NCI-H2171 (cell line): ENCODE results near the gene BRINP1.

Source experiments
- DNase-seq: peaks from one replicate; lab custom pipeline; 2025; lab: John Stamatoyannopoulos, UW

The BRINP1 gene

DNA sequence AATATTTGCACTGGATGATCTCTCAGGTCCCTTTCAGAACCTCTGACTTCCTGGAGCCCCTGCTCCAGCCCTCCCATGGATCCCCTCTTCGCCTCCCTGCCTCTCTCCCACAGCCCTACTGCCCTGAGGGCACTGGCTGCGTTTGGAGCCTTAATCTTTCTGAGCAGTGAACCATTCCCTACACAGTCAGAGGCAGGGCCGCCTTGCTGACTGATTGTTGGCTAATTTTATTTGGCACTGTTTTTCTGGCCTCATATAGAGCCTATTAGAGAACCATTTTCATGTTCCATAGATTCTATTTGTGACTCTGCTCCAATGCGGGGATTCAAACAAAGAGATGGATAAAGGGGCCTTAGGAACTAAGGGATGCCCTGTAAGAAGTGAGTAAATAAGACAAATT lies 91.1 kb downstream of the BRINP1 start:
- DNase-seq: no peak

DNA sequence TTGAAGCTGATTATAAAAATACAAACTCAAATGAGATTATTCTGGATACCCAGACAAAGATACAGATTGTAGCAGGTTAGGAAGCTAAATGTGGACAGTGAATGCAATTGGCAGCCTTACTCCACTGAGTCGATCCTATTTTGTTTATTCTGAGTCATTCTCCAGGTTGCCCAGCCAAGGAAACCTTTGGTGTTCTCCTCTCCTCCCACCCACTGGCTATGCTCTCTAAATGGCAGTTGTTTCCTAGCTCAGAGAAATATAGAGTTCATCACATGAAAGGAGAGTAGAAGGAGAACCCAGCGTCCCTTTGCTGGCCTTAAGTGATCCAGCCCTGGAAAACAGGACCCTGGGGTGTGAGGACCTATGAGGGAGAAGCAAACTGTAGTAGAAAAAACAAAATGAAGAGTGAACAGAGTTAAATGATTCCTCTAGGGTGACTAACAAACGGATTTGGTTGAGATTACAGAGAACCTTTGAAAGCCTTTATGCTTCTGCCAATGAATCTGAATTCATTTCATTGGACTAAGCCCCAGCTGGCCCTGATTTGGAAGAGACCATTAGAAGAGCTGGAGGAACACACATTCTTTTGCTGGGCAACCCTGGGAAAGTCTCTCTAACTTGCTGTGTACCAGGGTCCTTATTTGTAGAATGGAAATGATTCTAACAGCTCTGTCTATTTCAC lies 95.1 kb downstream of the BRINP1 start:
- no peak for DNase-seq

DNA sequence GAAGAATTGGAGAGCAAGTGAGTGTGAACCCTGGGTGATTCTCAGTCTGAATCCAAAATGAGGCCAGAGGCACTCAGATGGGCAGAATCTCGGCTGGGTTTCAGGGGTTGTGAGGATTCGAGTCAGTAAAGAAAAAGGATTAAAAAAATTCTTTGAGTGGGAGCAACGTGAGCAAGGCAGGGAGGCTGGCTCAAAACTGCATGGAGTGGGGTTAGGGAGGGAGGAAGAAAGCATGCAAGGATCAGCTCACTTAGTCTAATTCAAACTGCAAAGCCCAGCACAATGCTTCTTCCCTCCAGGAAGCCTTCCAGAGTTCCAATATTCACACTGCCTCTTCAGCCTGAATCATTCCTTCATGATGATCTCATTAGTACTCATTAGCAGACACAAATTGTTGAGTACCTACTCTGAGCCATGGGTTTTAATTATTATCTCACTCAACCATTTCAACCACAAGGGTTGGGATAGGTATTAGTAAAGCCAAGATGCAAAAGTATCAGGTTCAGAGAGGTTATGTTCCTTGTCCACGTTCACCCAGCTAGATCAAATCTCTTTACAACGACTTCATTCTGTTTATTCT lies 95.8 kb downstream of the BRINP1 start:
- no peak for DNase-seq

DNA sequence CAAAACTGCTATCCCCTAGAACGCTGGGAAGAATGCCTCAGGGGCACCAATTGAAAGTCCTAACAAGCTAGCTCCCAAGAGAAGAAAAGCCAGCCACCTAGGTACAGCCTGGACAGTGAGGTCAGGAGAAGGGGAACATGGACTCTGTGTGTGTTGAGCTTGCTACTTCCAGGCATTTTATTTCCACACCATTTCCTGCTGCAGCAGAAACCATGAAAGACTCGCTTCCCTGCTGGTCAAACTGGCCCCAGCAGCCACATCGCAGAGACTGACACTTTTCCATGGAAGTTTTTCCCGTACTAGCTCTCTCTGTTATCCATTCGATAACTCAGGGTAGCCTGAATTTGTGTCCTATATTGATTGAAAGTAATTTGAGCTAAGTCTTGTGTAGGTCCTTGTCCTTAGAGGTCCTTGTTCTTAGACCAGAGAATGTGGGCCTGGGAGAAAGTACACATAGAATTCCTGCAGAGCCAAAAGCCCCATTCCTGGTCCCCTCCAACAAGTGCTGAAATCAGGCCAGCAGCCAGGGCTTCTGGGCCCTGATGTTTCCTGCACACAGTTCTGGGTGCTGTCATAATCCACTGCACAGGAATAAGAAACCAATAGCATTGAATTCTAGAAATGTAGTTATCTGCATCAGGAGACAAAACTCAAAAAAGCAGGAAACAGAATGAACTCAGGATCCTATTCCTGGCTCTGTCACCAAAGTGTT lies 96.6 kb downstream of the BRINP1 start:
- DNase-seq: no peak

DNA sequence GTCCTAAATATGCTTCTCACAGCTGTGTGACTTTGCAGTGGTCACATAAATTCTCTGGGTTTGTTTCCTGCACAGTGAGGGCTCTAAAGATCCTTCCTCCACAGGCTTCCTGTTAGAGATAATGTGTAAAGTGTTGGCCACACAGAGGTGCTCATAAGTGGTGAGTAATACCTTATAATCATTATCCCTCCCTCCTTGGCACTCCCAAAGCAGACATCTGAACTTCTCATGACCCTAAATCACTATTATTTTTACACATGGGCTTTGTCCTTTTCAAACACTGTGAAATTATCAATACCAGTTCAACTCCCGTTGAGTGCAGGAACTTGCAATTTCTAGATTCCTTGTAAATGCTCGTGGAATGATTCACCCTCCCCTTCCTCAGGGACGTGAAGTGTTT lies 100.2 kb downstream of the BRINP1 start:
- no peak for DNase-seq

DNA sequence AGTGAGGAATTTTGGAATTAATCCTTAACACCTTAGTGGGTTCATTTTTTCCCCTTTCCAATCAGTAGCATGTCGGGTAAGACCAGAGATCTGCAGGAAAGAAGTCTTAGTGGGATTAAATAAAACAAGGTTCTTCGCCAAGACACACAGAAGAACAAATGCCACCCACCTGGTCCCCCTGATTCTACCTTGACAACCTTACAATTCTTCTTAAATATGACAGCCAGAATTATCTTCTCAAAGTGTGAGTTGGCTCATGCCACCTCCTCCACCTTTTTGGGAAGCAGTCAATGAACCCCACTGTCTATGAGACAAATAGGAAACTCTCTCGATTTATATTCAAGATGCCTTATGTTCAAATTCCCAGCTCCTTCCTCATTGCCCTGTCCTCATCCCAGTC lies 105.1 kb downstream of the BRINP1 start:
- no peak for DNase-seq

DNA sequence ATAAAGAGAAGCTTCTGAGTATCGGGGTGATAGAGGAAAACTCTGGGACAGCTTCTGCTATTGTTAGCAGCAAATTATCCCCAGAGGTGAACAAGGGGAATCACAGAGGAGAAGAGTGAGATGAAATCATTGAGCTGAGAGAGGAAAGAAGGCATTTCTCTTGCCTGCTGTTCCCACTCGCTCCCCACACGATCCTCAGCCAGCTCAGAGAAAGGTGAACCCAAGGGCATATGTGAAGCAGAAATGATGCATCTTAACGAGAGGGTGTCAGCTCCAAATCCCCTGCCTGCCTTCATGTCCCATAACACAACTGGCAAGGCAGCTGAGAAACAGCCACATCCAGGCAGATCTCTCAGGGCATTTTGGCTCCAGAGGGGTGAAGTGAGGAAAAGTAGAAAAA lies 111.6 kb downstream of the BRINP1 start:
- peak; percentile 10 for DNase-seq

DNA sequence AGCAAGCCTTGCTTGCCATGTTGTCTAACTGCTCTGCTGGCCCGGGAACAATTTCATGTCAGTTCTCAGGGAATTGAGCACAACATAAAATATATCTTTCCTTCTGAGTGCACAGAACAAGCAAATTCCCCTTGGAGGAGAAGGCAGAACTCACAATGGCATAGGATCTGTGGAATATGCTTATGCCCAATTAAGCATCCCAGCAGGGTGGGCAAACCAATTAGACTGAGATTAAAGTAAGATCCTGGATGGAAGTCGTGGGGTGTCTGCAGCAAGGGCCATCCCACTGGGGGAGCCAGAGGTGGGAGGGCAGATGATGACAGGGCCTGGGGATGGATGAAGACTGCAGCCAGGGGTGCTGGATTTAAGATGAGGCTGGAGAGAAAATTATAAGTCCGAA lies 114.1 kb downstream of the BRINP1 start:
- DNase-seq: no peak

DNA sequence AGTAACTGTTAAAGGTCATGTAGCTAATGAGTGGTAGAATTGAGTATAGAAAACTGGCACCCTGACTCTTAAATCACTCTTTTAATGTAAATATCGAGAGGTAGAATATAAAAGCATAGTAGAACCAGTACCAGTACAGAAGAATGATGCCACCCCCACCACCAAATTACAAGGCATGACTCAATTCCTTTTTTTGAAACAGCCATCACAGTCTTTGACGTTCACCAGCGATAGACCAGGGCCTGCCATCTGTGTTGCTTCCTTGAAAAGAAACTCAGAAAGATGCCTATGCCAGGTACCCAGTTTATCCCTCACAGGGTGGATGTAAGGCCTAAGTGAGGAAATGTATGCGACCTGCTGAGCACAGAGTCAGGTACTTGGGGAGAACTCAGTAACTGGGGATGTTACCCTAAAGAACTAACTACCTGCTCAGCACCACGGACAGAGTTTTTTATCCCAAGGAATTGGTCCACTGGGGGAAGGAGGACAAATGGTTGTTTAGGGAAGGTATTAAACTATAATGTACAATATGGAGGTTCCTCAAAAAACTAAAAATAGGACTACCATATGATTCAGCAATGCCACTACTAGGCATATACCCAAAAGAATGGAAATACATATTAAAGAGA lies 116.5 kb downstream of the BRINP1 start:
- no peak for DNase-seq

DNA sequence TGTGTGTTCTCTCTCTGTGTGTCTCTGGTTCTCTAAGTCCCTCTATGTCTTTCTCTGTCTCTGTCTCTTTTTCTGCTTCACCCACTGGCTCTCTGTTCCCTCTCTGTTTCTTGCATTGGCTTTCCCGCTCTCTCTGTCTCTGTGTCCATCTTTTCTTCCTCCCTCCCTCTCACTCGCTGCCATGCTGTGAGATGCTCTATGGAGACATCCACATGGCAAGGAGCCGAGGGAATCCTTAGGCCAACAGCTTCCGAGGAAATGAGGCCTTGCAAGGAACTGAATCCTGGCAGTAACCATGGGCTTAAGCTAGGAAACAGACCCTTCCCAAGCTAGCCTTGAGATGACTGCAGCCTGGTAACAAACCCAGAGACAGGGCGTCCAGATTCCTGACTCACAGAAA lies 117.3 kb downstream of the BRINP1 start:
- DNase-seq: no peak

DNA sequence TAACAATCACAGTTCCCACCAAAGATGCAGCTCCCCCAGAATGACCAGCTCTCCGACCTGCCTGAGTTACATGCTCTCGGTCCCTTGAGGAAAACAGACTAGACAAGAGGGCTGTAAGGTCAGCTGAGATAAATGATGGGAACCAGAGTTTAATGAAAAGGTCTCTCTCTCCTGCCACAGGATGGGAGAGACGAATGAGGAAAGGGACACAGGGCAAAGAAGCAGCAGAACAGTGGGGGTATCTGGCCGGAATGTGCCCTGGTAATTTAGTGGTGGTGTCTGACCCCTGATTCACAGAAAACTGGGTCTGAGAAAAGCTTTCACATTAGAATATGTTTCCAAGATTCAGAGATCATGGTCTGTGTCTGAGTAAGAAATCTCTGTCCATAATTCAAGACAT lies 118.5 kb downstream of the BRINP1 start:
- no peak for DNase-seq

DNA sequence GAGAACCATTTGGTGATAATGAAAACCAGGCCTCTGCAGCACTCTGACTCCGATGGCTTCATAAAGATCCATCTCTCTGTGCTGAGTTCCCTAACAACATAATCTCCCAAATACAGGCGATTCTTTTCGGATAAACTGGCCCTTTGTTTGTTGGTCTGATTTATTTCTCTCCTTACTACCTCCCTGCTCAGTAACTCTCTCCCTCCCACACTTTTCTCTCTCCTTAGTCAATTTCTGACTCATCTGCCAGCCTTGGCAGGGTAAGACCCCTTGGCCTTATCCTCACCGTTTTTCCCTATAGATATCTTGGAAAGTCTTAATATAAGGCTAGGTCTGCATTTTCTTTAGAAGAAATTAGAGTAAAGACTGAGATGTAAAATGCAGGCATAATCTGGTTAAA lies 128.7 kb downstream of the BRINP1 start:
- DNase-seq: no peak

DNA sequence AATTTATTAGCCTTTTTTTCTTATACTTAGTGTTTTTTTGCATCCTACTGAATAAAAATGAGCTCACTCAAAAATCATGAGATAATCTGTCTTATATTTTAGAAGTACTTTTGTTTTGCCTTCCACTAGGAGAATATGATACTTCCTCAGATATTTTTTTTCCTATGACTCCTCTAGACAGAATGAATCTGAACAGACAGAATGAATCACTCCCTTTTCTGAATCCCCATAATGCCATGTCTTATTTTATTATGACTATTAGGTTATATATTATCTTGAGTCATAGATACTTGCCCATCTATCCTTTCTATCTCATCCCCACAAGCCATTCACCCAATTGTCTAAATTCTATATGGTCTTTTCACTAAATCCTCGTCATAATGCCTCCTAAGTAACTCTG lies 134.6 kb downstream of the BRINP1 start:
- DNase-seq: no peak

DNA sequence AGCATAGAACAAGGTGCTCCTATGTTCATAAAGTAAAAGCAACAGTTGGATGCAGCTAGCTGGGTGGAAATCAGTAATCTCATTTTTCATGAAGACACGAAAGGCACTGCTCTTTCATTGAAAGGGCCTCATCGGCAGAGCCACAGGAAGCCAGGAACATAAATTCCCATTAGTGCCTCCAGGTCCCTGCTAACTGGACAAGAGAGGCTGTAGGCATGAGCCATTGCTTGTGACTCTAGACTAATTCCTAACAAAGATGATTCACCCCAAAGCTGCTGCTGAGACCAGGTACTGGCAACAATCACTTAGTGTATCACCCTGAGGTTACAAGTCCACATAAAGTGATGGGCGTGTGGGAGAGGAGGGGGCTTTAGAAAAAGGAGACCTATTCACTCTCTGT lies 141.8 kb downstream of the BRINP1 start:
- DNase-seq: no peak

DNA sequence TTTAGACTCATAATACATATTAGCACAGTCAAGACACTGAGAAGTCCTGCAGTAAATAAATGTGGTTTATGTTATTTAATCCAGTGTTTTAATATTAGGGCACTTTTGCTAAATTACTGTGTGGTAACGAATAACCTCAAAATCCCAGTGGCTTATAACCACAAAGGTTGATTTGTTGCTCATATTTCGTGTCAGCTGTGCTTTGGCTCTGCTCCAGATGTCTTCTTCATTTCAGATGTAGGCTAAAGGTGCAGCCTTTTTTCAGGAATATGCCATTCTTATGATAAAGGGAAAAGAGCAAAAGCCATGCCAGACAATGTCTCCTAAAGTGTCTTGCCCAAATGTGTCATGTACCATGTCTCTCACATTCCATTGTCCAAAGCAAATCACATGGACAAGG lies 144.8 kb downstream of the BRINP1 start:
- DNase-seq: peak; percentile 53

DNA sequence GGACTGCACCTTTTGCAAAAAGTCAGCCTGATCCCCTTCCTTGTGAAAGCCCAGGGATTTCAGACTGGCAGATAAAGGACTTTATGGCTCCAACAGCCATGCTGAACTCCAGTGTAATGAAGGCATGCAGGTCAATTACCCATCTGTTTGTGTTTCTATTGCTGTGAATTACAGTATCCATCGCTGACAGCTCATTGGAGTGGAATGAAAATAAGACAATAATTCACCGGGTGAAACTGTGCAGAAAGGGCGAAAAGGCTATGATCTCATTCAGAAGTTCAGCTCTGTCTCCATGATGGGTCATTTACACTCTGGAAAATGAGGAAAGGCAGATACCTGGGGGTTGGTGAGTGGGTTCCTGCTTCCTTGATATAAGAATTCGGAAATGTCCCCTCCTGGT lies 148.0 kb downstream of the BRINP1 start:
- DNase-seq: peak; percentile 11

DNA sequence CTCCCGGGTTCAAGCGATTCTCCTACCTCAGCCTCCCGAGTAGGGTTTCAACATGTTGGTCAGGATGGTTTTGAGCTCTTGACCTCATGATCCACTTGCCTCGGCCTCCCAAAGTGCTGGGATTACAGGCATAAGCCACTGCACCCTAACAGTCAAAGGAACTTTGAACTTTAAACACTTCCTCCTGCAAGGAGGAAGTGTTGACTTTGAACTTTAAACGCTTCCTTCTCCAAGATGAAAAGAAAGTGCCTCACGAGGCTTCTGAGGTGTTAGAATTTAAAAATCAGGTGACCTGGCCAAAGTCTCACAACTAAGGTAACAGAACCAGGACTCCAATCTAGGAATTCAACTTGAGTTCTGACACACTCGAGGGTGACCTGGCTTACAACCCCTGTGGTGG lies 150.9 kb downstream of the BRINP1 start:
- no peak for DNase-seq

DNA sequence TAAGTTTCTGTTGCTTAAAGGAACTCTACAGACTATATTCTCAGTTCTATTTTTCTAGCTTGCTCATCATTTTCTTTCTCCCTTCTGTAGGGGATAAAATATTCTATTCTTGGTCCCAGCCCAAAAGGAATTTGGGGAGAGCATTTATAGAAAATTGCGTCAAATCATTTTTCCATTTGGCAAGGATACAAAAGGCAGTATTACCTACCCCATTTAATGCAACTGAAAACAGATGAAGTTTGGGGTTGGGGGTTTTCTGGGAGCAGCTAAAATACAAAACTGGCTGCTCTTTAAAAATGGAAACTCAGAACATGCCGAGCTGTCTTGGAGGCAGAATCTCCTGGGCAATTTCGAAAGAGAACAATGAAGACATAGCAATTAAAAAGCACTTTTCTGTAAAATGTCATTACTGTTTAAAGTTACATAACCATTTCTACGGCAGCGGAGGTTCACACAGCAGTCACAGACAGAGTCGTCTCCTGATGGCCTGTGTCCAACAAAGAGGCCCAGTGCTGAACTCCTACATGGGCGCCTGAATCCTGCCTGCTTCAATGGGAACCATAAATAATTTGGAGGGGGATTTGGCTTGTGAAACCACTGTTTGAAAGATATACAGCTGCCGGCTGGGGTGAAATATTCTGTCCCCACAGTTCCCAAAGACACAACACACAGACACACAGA lies 152.4 kb downstream of the BRINP1 start:
- DNase-seq: no peak

DNA sequence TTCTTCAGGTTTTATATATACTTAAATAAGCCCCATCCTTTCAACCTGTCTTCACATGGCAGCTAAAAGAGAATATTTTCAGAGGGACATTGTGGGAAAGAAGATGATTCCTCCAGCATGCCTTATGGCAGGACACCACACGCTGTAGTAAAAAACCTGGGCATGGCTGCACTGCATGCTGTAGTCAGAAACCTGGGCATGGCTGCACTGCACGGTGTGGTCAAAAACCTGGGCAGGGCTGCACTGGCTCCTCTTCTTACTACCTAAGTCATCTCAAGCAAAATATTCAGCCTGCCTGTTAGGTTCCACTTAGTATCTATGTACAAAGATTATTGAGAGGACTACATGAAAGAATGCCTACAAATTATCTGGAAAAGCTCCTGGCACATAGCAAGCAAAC lies 153.6 kb downstream of the BRINP1 start:
- no peak for DNase-seq

DNA sequence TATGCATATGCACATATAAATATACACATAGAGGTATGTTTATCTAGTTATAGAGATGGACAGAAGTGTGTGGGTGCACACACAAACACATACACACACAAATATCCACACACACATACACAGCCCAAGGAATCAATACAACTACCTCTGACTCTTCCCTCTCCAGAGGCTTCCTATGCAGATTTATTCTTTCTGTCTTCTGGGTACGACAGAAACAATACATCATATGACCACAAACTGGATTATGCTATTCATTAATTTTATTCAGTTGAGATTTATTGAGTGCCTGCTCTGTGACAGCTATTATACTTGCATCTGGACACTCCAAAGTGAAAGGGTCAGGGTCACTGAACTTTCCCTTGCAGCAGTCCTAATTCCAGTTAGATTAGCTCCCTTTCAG lies 155.8 kb downstream of the BRINP1 start:
- no peak for DNase-seq

DNA sequence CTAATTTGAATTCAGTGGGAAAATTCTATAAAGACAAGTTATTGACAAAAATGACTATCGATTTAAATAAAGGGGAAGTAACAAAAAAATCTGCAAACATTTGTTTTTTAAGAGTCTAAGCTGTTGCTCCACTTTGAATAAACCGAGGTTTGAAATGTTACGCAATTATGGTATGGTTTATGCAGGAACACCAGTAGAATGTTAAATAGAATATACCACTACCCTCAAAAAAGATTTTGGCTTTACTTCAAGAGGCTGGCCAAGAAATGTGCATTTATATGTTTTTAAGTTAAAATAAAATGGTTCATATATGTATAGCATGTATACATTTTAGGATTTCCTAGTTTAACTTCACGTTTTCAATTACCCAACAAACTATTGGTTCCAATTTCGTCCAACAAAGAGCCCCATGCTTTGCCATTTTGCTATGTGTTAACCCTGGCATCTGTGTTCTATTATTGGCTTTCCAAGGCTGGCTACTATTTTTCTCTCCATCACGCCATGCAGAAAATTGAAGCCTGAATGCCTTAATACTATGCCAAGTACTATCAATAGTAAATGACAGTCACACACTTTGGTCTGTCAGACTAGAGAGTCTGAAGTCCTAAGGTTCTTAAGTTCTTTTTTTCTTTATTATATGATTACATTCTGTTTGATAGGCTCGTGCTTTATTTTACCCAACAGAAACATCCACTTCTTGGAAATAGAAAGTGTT lies 171.2 kb downstream of the BRINP1 start:
- DNase-seq: no peak

DNA sequence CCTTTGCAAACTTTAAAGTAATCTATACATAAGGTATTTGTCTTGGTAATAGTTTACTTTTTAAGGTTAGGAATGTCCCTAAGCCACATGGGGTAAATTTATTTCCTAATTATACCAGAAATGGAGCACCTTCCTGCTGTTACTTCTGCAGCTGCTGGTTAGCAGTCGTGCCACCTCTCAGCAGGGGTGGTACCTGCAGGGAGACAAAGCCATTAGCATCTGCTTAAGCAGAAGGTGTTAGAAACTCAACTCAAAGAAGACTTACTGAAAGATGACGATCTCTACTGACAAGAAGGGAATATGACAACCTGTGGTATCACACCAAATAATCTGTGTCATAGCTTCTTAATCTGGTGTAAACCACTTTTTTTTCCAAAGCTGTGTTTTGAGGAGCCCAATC lies 173.7 kb downstream of the BRINP1 start:
- peak; percentile 29 for DNase-seq
